Right lobe of liver (tissue), 6 donors: Measurements from ENCODE around the gene CELF4. TPM values are rescaled to one million over a fixed set of nuclear protein-coding genes. Genes with fewer than 3 reads are reported as not detected.
A peak's percentile ranks its signal among the peaks of the same experiment; 100 is the strongest.

Experiments used
- ATAC-seq, 4 donors: fragments of 200-7000 bp; cut with Tn5 transposase; one replicate each; pipeline ENCODE4 v1.9.1; 2020; ENCODE audit warnings: mild to moderate bottlenecking in 4 of 4, moderate library complexity in 4 of 4
- DNase-seq, 3 donors: peaks; one replicate each; pipeline ENCODE4 v3.0.0-alpha.2; 2020
- H3K27ac ChIP-seq, 3 donors: fragments of 200-600 bp; one replicate each; pipeline ENCODE4 v1.8.0; 2022
- H3K27me3 ChIP-seq, 2 donors: fragments of 200-600 bp; one replicate each; pipeline ENCODE4 v1.8.0; 2022
- H3K36me3 ChIP-seq, 4 donors: fragments of 200-600 bp; sonication (generic) in 1 of 4; one replicate each; pipeline versions ENCODE4 v1.5.1 to v1.8.0; 2017 to 2022; ENCODE audit warnings: control low read depth in 1 of 4
- H3K4me1 ChIP-seq, 4 donors: fragments of 200-600 bp; sonication (generic) in 1 of 4; one replicate each; pipeline versions ENCODE4 v1.5.1 to v1.8.0; 2017 to 2022; ENCODE audit warnings: control low read depth in 1 of 4
- H3K4me3 ChIP-seq, 3 donors: fragments of 200-600 bp; one replicate each; pipeline ENCODE4 v1.8.0; 2022
- H3K9me3 ChIP-seq, 4 donors: fragments of 200-600 bp; sonication (generic) in 1 of 4; one replicate each; pipeline versions ENCODE4 v1.5.1 to v1.8.0; 2017 to 2022; ENCODE audit warnings: control low read depth in 1 of 4
- CTCF ChIP-seq, 4 donors: fragments of 200-600 bp in 3 of 4; fragments of 450-650 bp in 1 of 4; IDR thresholded peaks; one replicate each; pipeline versions ENCODE4 v1.5.1 to v1.8.0; 2016 to 2022; ENCODE audit warnings: antibody characterized with exemption in 4 of 4, mild to moderate bottlenecking in 2 of 4
- POLR2A ChIP-seq: fragments of 450-650 bp; IDR thresholded peaks from one replicate; pipeline ENCODE4 v1.6.1; 2017; ENCODE audit warnings: antibody characterized with exemption, mild to moderate bottlenecking
- WGBS: methylation state at CpG from one replicate; pipeline ENCODE4 v1.1.6; 2018; ENCODE audit warnings: low coverage, low lambda C conversion rate; ENCODE audit not compliant: insufficient coverage; ENCODE audit errors: missing lambda C conversion rate; 5-methylcytosine and 5-hydroxymethylcytosine counted together
- intact Hi-C, 2 donors: fragments of 100-400 bp; cut with DNase I; formaldehyde crosslinking; loops; one replicate each; pipeline versions ENCODE4 v1.11.2 to v1.14.1; 2022
- total RNA-seq, 6 experiments: library from RNA; depleted of rRNA in 2 of 6; stranded (reverse); fragments of >200 nt in 2 of 6; fragmentation: NEBNext Ultra II Directional in 3 of 6; extraction: Animal tissue kit (Norgen Biotek cat#: 25700) in 3 of 6; gene quantifications; one replicate each; pipeline versions ENCODE4 v1.1.0 to v1.2.4, GENCODE V29; 2016 to 2023
- donor health status: DM: no; HTN: yes; CAD: no.
- donor health status: DM: no; HTN: no; CAD: no.
- donor health status: DM: no; HTN: no; CAD: no.
- donor health status: DM: no; HTN: yes; CAD: no.
- donor health status: DM: no; HTN: yes; CAD: no.

Gene CELF4
- total RNA-seq, 6 experiments from 2014 or later, result 0.06 TPM; not detected in 5

GRCh38 chr18:37481491-37481890 lies 84.1 kb downstream of the CELF4 start:
- DNase-seq (no peak), ATAC-seq (no peak)

GRCh38 chr18:37481072-37481471 lies 84.5 kb downstream of the CELF4 start:
- H3K36me3 ChIP-seq, result no peaks in the 10 kb centered on the region
- ATAC-seq, result no peak
- 15% methylated on average over 4 of the region's 4 CpGs for WGBS
- H3K4me3 ChIP-seq, result no peak overlapping the region
- no peaks in the 10 kb centered on the region for H3K9me3 ChIP-seq
- H3K27ac ChIP-seq, result no peak overlapping the region
- TF ChIP-seq POLR2A (no peak), CTCF (IDR thresholded peaks at IDR 0.05) (no peak)
- intact Hi-C loops, result loop anchor here in 1 of 2 donors (10.0 kb wide), 1 partner anchor 54 kb away; no protein-coding TSS in a partner anchor
- H3K27me3 ChIP-seq, result no peaks in the 10 kb centered on the region
- no peak for DNase-seq
- H3K4me1 ChIP-seq, result no peaks in the 10 kb centered on the region

More at GRCh38 chr18:37481491-37481890, 84.1 kb downstream of the CELF4 start:
- no peak for TF ChIP-seq CTCF (IDR thresholded peaks at IDR 0.05)
- TF ChIP-seq POLR2A, result no peak
- H3K4me3 ChIP-seq, result no peak overlapping the region
- H3K4me1 ChIP-seq, result no peaks in the 10 kb centered on the region
- WGBS, result 29% methylated on average over 6 of the region's 6 CpGs
- no peak overlapping the region for H3K27ac ChIP-seq
- no peaks in the 10 kb centered on the region for H3K27me3 ChIP-seq
- no peaks in the 10 kb centered on the region for H3K36me3 ChIP-seq
- no peaks in the 10 kb centered on the region for H3K9me3 ChIP-seq
- intact Hi-C loops, result loop anchor here in 1 of 2 donors (10.0 kb wide), 1 partner anchor 53 kb away; no protein-coding TSS in a partner anchor

- 42% methylated on average over 18 of the region's 22 CpGs for WGBS
- Histone ChIP-seq H3K4me1 (no peaks in the 10 kb centered on the region), H3K4me3 (no peak overlapping the region), H3K27ac (no peak overlapping the region), H3K9me3 (no peaks in the 10 kb centered on the region), H3K36me3 (no peaks in the 10 kb centered on the region), H3K27me3 (no peaks in the 10 kb centered on the region)
- TF ChIP-seq POLR2A (no peak), CTCF (IDR thresholded peaks at IDR 0.05) (no peak)
- no peak for DNase-seq
- no peak for ATAC-seq
- intact Hi-C loops, result no loop called here
Measured at GRCh38 chr18:37476611-37477295, 88.8 kb downstream of the CELF4 start.

- Histone ChIP-seq H3K4me1 (no peaks in the 10 kb centered on the region), H3K9me3 (no peaks in the 10 kb centered on the region), H3K36me3 (no peaks in the 10 kb centered on the region), H3K27ac (no peak overlapping the region), H3K27me3 (no peaks in the 10 kb centered on the region), H3K4me3 (no peak overlapping the region)
- no peak for ATAC-seq
- intact Hi-C loops, result no loop called here
- TF ChIP-seq POLR2A, result no peak
- peak; percentile 16 to 40 (median 22) for TF ChIP-seq CTCF (IDR thresholded peaks at IDR 0.05)
- 27% methylated on average over 5 of the region's 6 CpGs for WGBS
- no peak for DNase-seq
Measured at GRCh38 chr18:37476182-37476581, 89.4 kb downstream of the CELF4 start.
